Neural progenitor cell (in vitro differentiated cells): ENCODE results near the gene SYF2.

Experiments
- CTCF ChIP-seq: fragments of 200-600 bp; sonication (generic); IDR thresholded peaks from 2 replicates; pipeline ENCODE4 v1.5.1; 2017; ENCODE audit warnings: antibody characterized with exemption, mild to moderate bottlenecking
- EZH2 ChIP-seq: fragments of 200-600 bp; sonication (generic); IDR thresholded peaks from 2 replicates; pipeline ENCODE4 v1.6.1; 2017; ENCODE audit warnings: antibody characterized with exemption, mild to moderate bottlenecking, moderate library complexity
- EZH2phosphoT487 ChIP-seq: fragments of 200-600 bp; sonication (generic); IDR thresholded peaks from 2 replicates; pipeline ENCODE4 v1.6.1; 2017; ENCODE audit warnings: antibody characterized with exemption

DNA sequence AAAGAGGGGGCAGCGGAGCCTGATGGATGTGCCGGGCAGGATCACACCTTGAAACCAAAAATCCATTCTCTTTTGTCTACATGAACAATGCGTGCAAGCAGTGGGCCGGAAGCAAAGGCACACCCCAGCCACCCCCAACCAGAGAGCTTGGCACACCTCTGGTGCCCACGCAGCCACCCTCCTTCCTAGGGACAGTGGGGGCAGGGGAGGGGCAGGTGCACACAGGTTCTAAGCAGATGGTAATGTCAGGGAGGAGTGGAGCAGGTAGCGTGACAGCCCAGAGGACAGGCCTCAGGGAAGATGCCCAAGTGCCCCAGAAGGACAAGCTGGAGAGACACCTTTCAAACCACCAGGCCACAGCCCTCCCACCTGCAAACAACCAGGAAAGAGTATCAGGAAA, 36.5 kb downstream of the SYF2 start:
- TF ChIP-seq CTCF (no peak), EZH2phosphoT487 (no peak), EZH2 (no peak)
